Stimulated activated CD4-positive, alpha-beta T cell treated with anti-CD3 and anti-CD28 coated beads, Interleukin-15, amount 100 ng/mL, for 1 hour (primary cell): ENCODE data around the gene SLC25A23.
"Not testable (repeated sequence)": the region's sequence is repeated elsewhere in the genome, so short reads cannot be mapped to it uniquely, and the experiment has no call there.

Source experiments
- DNase-seq, 2 donors: peaks; one replicate each; pipeline ENCODE4 v3.0.0-alpha.2; 2020; ENCODE audit warnings: low read depth in 1 of 2, low spot score in 1 of 2

The SLC25A23 gene

GRCh38 chr19:6457958-6458694 lies 1.5 kb downstream of the SLC25A23 start:
- DNase-seq = no peak

GRCh38 chr19:6455924-6456323 lies 3.7 kb downstream of the SLC25A23 start:
- DNase-seq = no peak

GRCh38 chr19:6453951-6454565 lies 5.5 kb downstream of the SLC25A23 start:
- DNase-seq = no peak

GRCh38 chr19:6452899-6453298 lies 6.7 kb downstream of the SLC25A23 start:
- no peak for DNase-seq

GRCh38 chr19:6452223-6452614 lies 7.4 kb downstream of the SLC25A23 start:
- no peak for DNase-seq

- no peak for DNase-seq
These were observed 7.9 kb downstream of the SLC25A23 start for GRCh38 chr19:6451583-6452222.

- no peak for DNase-seq
These were observed 9.4 kb downstream of the SLC25A23 start for GRCh38 chr19:6450166-6450565.

GRCh38 chr19:6448045-6448444 lies 11.5 kb downstream of the SLC25A23 start:
- no peak for DNase-seq

GRCh38 chr19:6446452-6446851 lies 13.1 kb downstream of the SLC25A23 start:
- DNase-seq = no peak

- no peak for DNase-seq
These were observed 15.6 kb downstream of the SLC25A23 start for GRCh38 chr19:6443986-6444385.

- DNase-seq = no peak
These were observed 17.4 kb downstream of the SLC25A23 start for GRCh38 chr19:6442087-6442688.

GRCh38 chr19:6440905-6441304 lies 18.7 kb downstream of the SLC25A23 start:
- DNase-seq = no peak

- no peak for DNase-seq
These were observed 19.8 kb downstream of the SLC25A23 start for GRCh38 chr19:6439743-6440142.

- DNase-seq = no peak
These were observed 25.9 kb downstream of the SLC25A23 start, which contains the start of gene SLC25A41 for GRCh38 chr19:6433663-6434062. Gene SLC25A41 (minus strand): TSS chr19:6433763. CDS start chr19:6433693, 70 bp downstream.

GRCh38 chr19:6433165-6433564 lies 26.4 kb downstream of the SLC25A23 start:
- DNase-seq = no peak

- DNase-seq = no peak
These were observed 27.7 kb downstream of the SLC25A23 start for GRCh38 chr19:6431891-6432290.

- no peak for DNase-seq
These were observed 30.0 kb downstream of the SLC25A23 start for GRCh38 chr19:6429419-6430221.

- not testable (repeated sequence) for DNase-seq
These were observed 30.7 kb downstream of the SLC25A23 start for GRCh38 chr19:6428692-6429418.

GRCh38 chr19:6427131-6427530 lies 32.5 kb downstream of the SLC25A23 start:
- no peak for DNase-seq
